ENCODE measurements around the gene SLC26A6. TPM values are rescaled to one million over a fixed set of nuclear protein-coding genes. Genes with fewer than 3 reads are reported as not detected.

The SLC26A6 gene
- total RNA-seq, 1 donor from 2014 or later, result 19.9 TPM

- TF ChIP-seq, protein P1, sequence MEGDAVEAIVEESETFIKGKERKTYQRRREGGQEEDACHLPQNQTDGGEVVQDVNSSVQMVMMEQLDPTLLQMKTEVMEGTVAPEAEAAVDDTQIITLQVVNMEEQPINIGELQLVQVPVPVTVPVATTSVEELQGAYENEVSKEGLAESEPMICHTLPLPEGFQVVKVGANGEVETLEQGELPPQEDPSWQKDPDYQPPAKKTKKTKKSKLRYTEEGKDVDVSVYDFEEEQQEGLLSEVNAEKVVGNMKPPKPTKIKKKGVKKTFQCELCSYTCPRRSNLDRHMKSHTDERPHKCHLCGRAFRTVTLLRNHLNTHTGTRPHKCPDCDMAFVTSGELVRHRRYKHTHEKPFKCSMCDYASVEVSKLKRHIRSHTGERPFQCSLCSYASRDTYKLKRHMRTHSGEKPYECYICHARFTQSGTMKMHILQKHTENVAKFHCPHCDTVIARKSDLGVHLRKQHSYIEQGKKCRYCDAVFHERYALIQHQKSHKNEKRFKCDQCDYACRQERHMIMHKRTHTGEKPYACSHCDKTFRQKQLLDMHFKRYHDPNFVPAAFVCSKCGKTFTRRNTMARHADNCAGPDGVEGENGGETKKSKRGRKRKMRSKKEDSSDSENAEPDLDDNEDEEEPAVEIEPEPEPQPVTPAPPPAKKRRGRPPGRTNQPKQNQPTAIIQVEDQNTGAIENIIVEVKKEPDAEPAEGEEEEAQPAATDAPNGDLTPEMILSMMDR (IDR thresholded peaks at IDR 0.05), result no peak
- no peak overlapping the region for H3K4me3 ChIP-seq
- peaks cover 18% of the 10 kb centered on the region for H3K4me1 ChIP-seq
- no peaks in the 10 kb centered on the region for H3K9me3 ChIP-seq
- intact Hi-C loops (cut with DNase I), result no loop called here
- DNase-seq (no peak), ATAC-seq (no peak)
- no peak overlapping the region for H3K27ac ChIP-seq
- H3K36me3 ChIP-seq, result peaks cover 7% of the 10 kb centered on the region
- H3K27me3 ChIP-seq, result no peaks in the 10 kb centered on the region
Measured at GRCh38 chr3:48633743-48634142, 1.5 kb downstream of the SLC26A6 start.

GRCh38 chr3:48633256-48633655 lies 2.0 kb downstream of the SLC26A6 start:
- DNase-seq, result no peak

DNA sequence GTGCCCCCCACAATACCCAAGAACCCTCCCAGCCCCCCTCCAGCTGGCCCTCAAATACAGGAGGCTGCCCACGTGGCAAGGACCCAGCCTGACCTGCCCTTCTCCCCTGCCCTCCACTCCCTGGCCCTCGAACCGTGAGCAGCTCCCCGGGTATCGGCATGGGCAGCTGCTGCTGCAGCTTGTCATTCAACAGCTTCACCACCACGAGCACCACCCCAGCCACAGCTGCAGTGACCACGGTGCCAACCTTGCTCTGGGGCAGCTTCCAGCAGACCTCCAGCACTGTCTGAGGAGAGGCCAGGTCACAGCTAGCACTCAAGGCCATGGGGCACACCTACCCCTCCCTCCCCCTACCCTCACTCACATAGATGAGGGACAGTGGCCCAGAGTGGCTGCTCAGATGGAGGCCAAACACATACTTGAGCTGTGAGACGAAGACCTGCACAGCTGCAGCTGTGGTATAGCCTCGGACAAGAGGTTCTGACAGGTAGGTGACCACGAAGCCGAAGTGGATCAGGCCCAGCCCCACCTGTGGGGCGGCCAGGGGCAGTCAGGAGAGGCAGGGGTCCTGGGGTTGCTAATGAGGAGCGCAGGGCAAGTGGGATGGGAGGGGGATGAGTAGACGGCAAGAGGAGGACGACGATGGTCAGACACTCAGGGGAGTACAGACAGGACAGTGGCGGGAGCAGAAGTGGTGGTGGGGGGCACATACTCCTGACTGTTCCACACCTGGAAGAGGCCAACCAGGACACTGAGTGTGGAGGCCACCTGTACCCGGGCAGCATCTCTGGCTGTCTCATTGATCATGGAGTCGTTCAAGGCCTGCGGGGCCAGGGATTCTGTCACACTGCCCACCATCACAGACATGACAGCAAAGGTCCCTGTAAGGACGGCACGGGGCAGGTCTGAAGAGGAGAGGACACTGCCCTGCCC lies 3.5 kb downstream of the SLC26A6 start:
- intact Hi-C loops (cut with DNase I), result no loop called here
- H3K4me1 ChIP-seq, result peaks cover 18% of the 10 kb centered on the region
- no peaks in the 10 kb centered on the region for H3K9me3 ChIP-seq
- no peak overlapping the region for H3K27ac ChIP-seq
- no peaks in the 10 kb centered on the region for H3K27me3 ChIP-seq
- TF ChIP-seq, protein P1 (IDR thresholded peaks at IDR 0.05), result no peak
- ATAC-seq (no peak), DNase-seq (no peak)
- H3K36me3 ChIP-seq, result peaks cover 12% of the 10 kb centered on the region
- H3K4me3 ChIP-seq, result no peak overlapping the region

More at GRCh38 chr3:48633256-48633655, 2.0 kb downstream of the SLC26A6 start:
- intact Hi-C loops (cut with DNase I), result no loop called here
- H3K27ac ChIP-seq, result no peak overlapping the region
- no peak overlapping the region for H3K4me3 ChIP-seq
- ATAC-seq, result no peak
- H3K36me3 ChIP-seq, result peaks cover 7% of the 10 kb centered on the region
- H3K4me1 ChIP-seq, result peaks cover 18% of the 10 kb centered on the region
- TF ChIP-seq, protein P1 (IDR thresholded peaks at IDR 0.05), result no peak
- H3K27me3 ChIP-seq, result no peaks in the 10 kb centered on the region
- no peaks in the 10 kb centered on the region for H3K9me3 ChIP-seq

- intact Hi-C loops (cut with DNase I), result no loop called here
- H3K27ac ChIP-seq, result no peak overlapping the region
- H3K9me3 ChIP-seq, result no peaks in the 10 kb centered on the region
- H3K27me3 ChIP-seq, result no peaks in the 10 kb centered on the region
- ATAC-seq (no peak), DNase-seq (no peak)
- H3K4me3 ChIP-seq, result no peak overlapping the region
- peaks cover 11% of the 10 kb centered on the region for H3K4me1 ChIP-seq
- H3K36me3 ChIP-seq, result peaks cover 18% of the 10 kb centered on the region
- TF ChIP-seq, protein P1 (IDR thresholded peaks at IDR 0.05), result no peak
Measured at GRCh38 chr3:48630833-48631232, 4.4 kb downstream of the SLC26A6 start.

DNA sequence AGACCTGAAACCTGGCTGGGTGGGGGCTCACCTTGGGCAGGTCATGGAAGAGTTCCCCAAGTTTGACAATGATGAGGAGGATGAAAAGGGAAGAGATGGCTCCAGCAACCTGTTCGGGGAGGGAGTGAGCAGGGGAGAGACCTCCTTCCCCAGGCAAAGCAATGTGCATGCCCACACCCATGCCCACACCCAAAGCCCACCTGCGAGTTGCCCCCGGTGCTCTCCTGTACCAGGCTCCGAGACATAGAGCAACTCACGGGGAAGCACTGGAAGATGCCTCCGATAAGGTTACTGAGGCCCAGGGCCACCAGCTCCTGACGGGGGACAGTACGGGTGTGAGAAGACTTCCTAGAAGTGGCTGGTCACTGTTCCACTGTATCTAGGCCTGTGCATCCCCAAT lies 4.9 kb downstream of the SLC26A6 start:
- no peak overlapping the region for H3K27ac ChIP-seq
- H3K36me3 ChIP-seq, result peaks cover 18% of the 10 kb centered on the region
- no peaks in the 10 kb centered on the region for H3K27me3 ChIP-seq
- H3K4me1 ChIP-seq, result peaks cover 10% of the 10 kb centered on the region
- H3K4me3 ChIP-seq, result no peak overlapping the region
- intact Hi-C loops (cut with DNase I), result no loop called here
- DNase-seq (no peak), ATAC-seq (no peak)
- TF ChIP-seq, protein P1 (IDR thresholded peaks at IDR 0.05), result no peak
- H3K9me3 ChIP-seq, result no peaks in the 10 kb centered on the region
